Uterus (tissue), 2 donors: ENCODE data around the gene TKT.

ENCODE experiments used
- CTCF ChIP-seq, 4 experiments: fragments of 200-600 bp in 2 of 4; fragments of 450-650 bp in 2 of 4; sonication (generic) in 2 of 4; IDR thresholded peaks; one replicate each; pipeline ENCODE4 v1.5.1; 2016 to 2019; ENCODE audit warnings: antibody characterized with exemption in 4 of 4, mild to moderate bottlenecking in 2 of 4, moderate library complexity in 1 of 4
- POLR2A ChIP-seq, 2 donors: fragments of 450-650 bp; IDR thresholded peaks; one replicate each; pipeline ENCODE4 v1.6.1; 2016; ENCODE audit warnings: antibody characterized with exemption in 2 of 2, mild to moderate bottlenecking in 1 of 2, moderate library complexity in 1 of 2

DNA sequence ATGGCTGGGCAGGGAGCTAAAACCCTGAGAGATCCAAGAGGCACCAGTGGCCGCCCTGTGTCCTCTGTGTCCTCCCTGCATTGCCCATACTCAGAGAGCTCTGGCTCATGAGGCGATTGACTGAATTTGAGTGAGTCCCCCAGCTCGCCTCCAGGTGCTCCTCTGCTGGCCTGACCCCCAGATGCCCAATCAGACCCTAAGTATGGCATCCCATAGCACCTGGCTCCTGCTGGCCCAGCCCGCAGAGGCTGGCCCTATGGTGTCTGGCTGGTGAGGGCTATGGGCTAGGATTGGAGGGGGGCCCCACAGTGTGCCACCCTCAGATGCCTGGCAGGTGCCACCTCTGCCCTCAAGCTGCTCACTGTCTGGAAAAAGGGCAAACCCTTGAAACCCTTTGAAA is 1.6 kb upstream of the TKT start:
- TF ChIP-seq POLR2A (IDR thresholded peaks at IDR 0.05) (no peak), CTCF (IDR thresholded peaks at IDR 0.05) (no peak)
